ENCODE measurements around the gene KRT1.

The KRT1 gene

GRCh38 chr12:52636189-52636588 is 44.0 kb downstream of the KRT1 start:
- DNase-seq (ENCODE audit: low read depth in 2 of 2) = no peak

- DNase-seq (ENCODE audit: low read depth in 2 of 2) = no peak
Measured at GRCh38 chr12:52634266-52635056, 45.7 kb downstream of the KRT1 start.

- DNase-seq (ENCODE audit: low read depth in 2 of 2) = no peak
Measured at GRCh38 chr12:52633383-52633782, 46.8 kb downstream of the KRT1 start.

GRCh38 chr12:52632656-52633055 is 47.6 kb downstream of the KRT1 start:
- DNase-seq (ENCODE audit: low read depth in 2 of 2) = no peak

- no peak for DNase-seq (ENCODE audit: low read depth in 2 of 2)
Measured at GRCh38 chr12:52631676-52632459, 48.3 kb downstream of the KRT1 start.

GRCh38 chr12:52631264-52631663 is 48.9 kb downstream of the KRT1 start:
- no peak for DNase-seq (ENCODE audit: low read depth in 2 of 2)

GRCh38 chr12:52630599-52631200 is 49.5 kb downstream of the KRT1 start:
- no peak for DNase-seq (ENCODE audit: low read depth in 2 of 2)

- no peak for DNase-seq (ENCODE audit: low read depth in 2 of 2)
Measured at GRCh38 chr12:52630008-52630500, 50.2 kb downstream of the KRT1 start.

GRCh38 chr12:52629281-52630007 is 50.8 kb downstream of the KRT1 start:
- DNase-seq (ENCODE audit: low read depth in 2 of 2) = no peak

GRCh38 chr12:52628841-52629240 is 51.4 kb downstream of the KRT1 start:
- no peak for DNase-seq (ENCODE audit: low read depth in 2 of 2)

- DNase-seq (ENCODE audit: low read depth in 2 of 2) = no peak
Measured at GRCh38 chr12:52628111-52628507, 52.1 kb downstream of the KRT1 start.

- no peak for DNase-seq (ENCODE audit: low read depth in 2 of 2)
Measured at GRCh38 chr12:52627395-52628110, 52.7 kb downstream of the KRT1 start.

Measured in stimulated activated CD8-positive, alpha-beta memory T cell treated with anti-CD3 and anti-CD28 coated beads, Interleukin-15, amount 100 ng/mL, for 4 hours (primary cell).